ENCODE measurements around the gene GALK2.
"Not testable (repeated sequence)": the region's sequence is repeated elsewhere in the genome, so short reads cannot be mapped to it uniquely, and the experiment has no call there.

The GALK2 gene

DNA sequence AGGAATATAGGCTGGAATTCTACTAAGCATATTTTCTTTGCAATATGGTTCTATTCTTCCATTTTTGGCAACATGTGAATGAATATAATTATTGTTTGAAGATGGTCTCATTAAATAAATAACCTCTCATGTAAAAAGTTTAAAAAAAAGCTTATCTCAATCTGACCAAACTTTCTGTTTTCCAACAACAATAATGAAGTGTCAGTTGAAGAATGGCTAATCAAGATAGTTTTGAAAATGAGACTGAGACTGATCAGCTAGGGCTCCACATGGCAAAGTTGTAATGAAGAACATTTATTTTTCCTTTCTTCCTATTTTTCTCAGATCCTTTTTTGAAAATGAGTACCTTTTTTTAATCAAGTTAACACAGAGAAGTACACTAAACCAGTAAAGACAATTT, 117.4 kb downstream of the GALK2 start:
- no peak for DNase-seq

- DNase-seq, result no peak
These were observed 118.3 kb downstream of the GALK2 start for GRCh38 chr15:49288391-49288790.

DNA sequence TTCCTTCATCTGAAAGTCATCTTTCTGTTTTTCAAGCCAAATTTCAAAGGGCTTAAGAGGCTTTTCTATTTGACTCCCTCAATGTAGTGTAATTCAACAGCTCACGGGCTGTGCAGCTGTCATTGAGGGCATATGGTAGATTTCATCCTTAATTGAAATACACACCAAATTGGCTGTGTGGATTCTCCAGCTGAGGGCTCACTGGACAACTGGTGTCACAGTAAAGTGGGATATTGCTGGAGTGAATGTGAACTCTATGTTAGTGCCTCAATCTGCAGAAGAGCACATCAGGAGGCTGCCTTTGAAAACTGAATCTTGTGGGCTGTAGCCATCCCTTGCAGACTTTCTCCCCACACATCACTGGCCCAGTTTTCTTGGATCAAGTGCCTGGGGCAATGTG, 120.1 kb downstream of the GALK2 start:
- no peak for DNase-seq

DNA sequence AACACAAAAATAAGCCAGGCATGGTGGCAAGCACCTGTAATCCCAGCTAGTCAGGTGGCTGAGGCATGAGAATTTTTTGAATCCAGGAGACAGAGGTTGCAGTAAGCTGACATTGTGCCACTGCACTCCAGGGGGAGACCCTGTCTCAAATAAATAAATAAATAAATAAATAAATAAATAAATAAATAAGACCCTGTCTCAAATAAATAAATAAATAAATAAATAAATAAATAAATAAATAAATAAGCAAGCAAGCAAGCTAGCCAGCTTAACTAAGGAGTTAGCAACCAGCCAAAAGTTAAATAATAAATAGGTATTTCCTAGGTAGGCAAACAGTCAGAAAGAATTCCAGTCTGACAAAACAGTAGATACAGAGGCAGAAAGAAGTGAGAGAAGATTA, 123.9 kb downstream of the GALK2 start:
- no peak for DNase-seq

GRCh38 chr15:49296258-49296657, 126.2 kb downstream of the GALK2 start:
- no peak for DNase-seq

DNA sequence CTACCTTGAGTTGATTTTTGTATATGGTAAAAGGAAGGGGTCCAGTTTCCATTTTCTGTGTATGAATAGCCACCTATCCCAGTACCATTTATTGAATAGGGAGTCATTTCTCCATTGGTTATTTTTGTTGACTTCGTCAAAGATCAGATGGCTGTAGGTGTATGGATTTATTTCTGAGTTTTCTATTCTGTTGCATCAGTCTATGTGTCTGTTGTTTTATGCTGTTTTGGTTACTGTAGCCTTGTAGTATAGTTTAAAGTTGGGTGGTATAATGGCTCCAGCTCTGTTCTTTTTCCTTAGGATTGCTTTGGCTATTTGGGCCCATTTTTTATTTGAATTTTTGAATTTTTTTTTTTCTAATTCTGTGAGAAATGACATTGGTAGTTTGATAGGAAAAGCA, 127.5 kb downstream of the GALK2 start:
- DNase-seq, result no peak

- no peak for DNase-seq
These were observed 130.8 kb downstream of the GALK2 start for GRCh38 chr15:49300856-49301255.

- no peak for DNase-seq
These were observed 131.5 kb downstream of the GALK2 start for GRCh38 chr15:49301562-49301961.

DNA sequence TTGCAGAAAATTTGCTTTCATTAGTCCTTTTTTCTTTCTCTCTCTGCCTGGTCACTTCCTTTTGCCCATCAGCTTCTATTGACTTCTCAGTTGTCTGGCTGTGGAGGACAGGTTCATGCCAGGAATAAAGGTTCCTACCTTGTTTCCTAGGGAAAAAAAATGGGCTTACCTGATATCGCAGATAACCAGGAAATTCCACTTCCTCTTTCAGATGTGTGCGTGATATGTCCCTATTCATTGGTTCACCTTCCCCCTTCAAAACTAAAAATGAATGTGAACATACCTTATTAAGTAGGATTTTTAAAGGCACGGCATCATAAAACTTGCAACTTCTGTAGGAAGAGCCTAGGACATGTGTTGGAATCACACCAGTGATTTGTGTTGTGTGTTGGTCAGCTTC, 133.0 kb downstream of the GALK2 start:
- no peak for DNase-seq

- no peak for DNase-seq
These were observed 136.5 kb downstream of the GALK2 start for GRCh38 chr15:49306551-49306950.

- DNase-seq, result no peak
These were observed 138.6 kb downstream of the GALK2 start for GRCh38 chr15:49308686-49309085.

DNA sequence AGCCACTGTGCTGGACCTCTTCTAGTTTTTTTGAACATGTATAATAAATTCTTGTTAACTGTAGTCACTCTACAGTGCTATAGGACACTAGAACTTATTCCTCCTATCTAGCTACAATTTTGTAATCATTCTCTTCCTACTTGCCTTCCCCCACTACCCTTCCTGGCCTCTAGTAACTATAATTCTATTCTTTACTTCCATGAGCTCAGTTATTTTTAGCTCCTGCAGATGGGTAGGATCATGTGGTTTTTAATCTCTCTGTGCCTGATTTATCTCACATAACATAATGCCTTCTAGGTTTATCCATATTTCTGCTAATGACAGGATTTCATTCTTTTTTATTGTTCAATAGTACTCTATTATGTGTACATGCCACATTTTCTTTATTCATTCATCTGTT, 139.8 kb downstream of the GALK2 start:
- no peak for DNase-seq

- DNase-seq, result no peak
These were observed 143.6 kb downstream of the GALK2 start for GRCh38 chr15:49313650-49314049.

- no peak for DNase-seq
These were observed 144.7 kb downstream of the GALK2 start for GRCh38 chr15:49314716-49315115.

DNA sequence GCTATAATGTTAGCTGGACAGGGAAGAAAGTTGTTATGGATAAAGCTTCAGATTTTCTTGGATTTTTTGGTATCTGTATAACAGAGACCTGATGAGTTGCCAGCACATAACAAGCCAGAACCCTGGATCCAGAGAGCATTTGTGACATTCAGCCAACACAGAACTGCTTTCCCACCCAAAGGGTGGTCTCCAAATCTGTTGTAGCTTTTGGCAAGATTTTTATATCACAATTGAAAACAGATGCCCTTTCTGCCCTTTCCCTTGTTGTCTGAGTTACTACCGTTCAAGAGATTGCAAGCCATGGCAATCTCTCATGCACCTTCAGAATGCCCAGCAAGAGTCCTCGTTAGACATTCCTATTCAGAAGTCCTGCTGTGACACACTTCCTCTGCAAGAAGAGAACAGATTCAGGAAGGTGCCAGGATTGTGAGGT, 145.4 kb downstream of the GALK2 start:
- DNase-seq, result no peak

- DNase-seq, result no peak
These were observed 150.3 kb downstream of the GALK2 start for GRCh38 chr15:49320351-49320750.

DNA sequence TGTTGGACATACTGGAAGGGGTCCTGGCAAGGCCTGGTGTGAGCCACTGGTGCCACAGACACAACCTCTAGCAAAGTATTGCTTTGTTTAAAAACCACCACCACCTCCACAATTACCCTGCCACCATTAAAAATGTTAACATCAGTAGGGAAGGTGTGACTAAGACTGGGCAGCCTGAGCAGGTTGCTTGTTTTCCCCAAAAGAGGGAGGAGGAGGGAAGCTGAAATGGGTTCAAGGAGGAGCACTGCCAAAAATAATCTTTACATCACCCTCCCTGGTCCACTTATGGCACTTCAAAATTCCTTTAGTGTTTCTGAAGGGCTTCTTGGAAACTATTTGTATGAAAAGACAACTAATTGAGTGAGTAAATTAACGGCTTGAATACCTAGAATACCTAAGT, 153.2 kb downstream of the GALK2 start:
- no peak for DNase-seq

- DNase-seq, result no peak
These were observed 157.9 kb downstream of the GALK2 start for GRCh38 chr15:49327927-49328326.

GRCh38 chr15:49328941-49329340, 158.9 kb downstream of the GALK2 start:
- no peak for DNase-seq

DNA sequence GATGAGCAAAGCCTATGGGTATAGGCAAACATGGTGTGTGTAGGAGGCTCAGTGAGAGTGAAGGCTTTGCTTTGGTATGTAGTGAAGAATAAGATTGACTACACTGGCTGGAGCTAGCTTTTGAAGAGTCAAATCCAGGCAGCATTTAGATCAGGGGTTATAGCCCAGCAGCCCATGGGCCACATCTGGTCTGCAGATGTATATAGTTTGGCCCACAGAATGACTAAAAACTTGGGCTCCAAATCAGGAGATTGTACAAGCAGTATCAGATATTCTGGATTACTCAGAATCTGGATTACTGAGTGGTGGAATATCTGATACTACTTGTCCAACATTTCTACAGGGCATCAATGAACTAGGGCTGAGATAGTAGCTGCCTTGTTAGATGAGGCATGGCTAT, 160.1 kb downstream of the GALK2 start:
- DNase-seq, result no peak

GRCh38 chr15:49331442-49331841, 161.4 kb downstream of the GALK2 start:
- no peak for DNase-seq

GRCh38 chr15:49331951-49332350, 161.9 kb downstream of the GALK2 start:
- DNase-seq, result no peak

DNA sequence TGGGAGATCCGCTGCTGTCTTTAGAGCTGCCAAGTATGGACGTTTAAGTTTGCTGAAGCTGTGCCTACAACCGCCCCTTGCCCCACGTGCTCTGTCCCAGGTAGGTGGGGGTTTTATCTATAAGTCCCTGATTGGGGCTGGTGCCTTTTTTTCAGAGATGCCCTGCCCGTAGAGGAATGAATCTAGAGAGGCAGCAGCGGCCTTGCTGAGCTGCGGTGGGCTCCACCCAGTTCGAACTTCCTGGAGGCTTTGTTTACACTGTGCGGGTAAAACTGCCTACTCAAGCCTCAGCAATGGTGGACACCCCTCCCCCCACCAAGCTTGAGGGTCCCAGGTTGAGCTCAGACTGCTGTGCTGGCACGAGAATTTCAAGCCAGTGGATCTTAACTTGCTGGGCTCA, 169.6 kb downstream of the GALK2 start:
- DNase-seq, result no peak

DNA sequence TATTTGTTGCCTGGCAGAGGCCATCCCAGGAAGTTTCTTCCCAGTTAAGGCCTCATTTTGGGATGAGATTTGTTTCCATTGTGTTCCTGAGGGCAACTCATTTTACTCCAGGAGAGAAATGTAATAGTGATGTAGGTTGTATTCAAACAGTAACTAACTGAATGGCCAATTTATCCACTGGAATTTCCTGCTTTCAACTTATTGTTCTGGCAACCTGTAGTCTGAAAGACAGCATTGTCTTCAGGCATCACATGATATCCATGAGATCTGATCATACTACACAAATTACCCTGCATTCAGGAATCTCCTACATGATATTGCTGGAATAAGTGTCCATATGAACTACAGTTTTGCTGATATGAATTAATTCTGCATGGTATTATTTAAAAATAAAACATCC, 173.5 kb downstream of the GALK2 start:
- no peak for DNase-seq

- DNase-seq, result not testable (repeated sequence)
These were observed 184.4 kb downstream of the GALK2 start for GRCh38 chr15:49354439-49354838.

- DNase-seq, result no peak
These were observed 191.3 kb downstream of the GALK2 start for GRCh38 chr15:49361370-49361769.

Data from activated CD4-positive, alpha-beta T cell treated with anti-CD3 and anti-CD28 coated beads for 1 hour (primary cell).